ENCODE data around the gene ETF1. TPM values are rescaled to one million over a fixed set of nuclear protein-coding genes. Genes with fewer than 3 reads are reported as not detected.

Gene ETF1
- total RNA-seq, 1 experiment from 2014 or later: 179 TPM

DNA sequence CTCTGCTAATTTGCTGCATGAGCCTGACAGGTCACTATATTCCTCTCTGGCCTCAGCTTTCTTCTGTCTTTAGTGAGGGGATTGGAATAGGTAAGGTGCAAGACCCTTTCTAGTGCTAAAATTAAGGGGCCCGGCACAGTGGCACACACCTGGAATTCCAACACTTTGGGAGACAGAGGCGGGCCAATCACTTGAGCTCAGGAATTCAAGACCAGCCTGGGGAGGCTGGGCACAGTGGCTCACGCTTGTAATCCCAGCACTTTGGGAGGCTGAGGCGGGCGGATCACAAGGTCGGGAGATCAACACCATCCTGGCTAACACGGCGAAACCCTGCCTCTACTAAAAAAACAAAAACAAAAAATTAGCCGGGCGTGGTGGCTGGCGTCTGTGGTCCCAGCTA is 40.5 kb downstream of the ETF1 start:
- no peaks in the 10 kb centered on the region; the same call in 1 of the 2 replicates for H3K36me3 ChIP-seq (ENCODE audit: control insufficient read depth, insufficient read depth, low read length)
- Mint-ChIP-seq H3K9me3 (ENCODE audit: unreplicated experiment) (no peaks in the 10 kb centered on the region), H3K27ac (ENCODE audit: unreplicated experiment) (no peak overlapping the region), H3K4me3 (ENCODE audit: unreplicated experiment) (no peak overlapping the region), H3K36me3 (ENCODE audit: insufficient read depth, unreplicated experiment) (peaks cover 34% of the 10 kb centered on the region), H3K27me3 (ENCODE audit: insufficient read depth, unreplicated experiment) (no peaks in the 10 kb centered on the region), H3K4me1 (ENCODE audit: low read depth, unreplicated experiment) (peaks cover 5% of the 10 kb centered on the region)
- no peaks in the 10 kb centered on the region for H3K9me3 ChIP-seq
- no peaks in the 10 kb centered on the region for H3K4me1 ChIP-seq
- BruUV-seq (replicated peaks): no TSS peak
- CTCF ChIA-PET: interaction anchor here (0.8 to 3.5 kb wide), 5 partner anchors 10 to 52 kb away, joined by 4 to 43 read pairs (median 6); partner anchors contain the start of gene EGR1
- POLR2A ChIA-PET: interaction anchor here (1.5 kb wide), 1 partner anchor 36 kb away, joined by 3 read pairs; no protein-coding TSS in a partner anchor
- TF ChIP-seq, protein P1, sequence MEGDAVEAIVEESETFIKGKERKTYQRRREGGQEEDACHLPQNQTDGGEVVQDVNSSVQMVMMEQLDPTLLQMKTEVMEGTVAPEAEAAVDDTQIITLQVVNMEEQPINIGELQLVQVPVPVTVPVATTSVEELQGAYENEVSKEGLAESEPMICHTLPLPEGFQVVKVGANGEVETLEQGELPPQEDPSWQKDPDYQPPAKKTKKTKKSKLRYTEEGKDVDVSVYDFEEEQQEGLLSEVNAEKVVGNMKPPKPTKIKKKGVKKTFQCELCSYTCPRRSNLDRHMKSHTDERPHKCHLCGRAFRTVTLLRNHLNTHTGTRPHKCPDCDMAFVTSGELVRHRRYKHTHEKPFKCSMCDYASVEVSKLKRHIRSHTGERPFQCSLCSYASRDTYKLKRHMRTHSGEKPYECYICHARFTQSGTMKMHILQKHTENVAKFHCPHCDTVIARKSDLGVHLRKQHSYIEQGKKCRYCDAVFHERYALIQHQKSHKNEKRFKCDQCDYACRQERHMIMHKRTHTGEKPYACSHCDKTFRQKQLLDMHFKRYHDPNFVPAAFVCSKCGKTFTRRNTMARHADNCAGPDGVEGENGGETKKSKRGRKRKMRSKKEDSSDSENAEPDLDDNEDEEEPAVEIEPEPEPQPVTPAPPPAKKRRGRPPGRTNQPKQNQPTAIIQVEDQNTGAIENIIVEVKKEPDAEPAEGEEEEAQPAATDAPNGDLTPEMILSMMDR (IDR thresholded peaks at IDR 0.05; ENCODE audit: insufficient read depth in 1 of 2, low read depth in 1 of 2, low read length in 1 of 2, severe bottlenecking in 1 of 2, unreplicated experiment in 1 of 2): no peak
- H3K27me3 ChIP-seq (replicated peaks; ENCODE audit: control insufficient read depth, insufficient read depth, low read length): no peaks in the 10 kb centered on the region
- no peak for DNase-seq
- intact Hi-C loops (cut with micrococcal nuclease; ENCODE audit: unreplicated experiment): no loop called here
- no peak overlapping the region for H3K4me3 ChIP-seq (ENCODE audit: low read depth, low read length)

DNA sequence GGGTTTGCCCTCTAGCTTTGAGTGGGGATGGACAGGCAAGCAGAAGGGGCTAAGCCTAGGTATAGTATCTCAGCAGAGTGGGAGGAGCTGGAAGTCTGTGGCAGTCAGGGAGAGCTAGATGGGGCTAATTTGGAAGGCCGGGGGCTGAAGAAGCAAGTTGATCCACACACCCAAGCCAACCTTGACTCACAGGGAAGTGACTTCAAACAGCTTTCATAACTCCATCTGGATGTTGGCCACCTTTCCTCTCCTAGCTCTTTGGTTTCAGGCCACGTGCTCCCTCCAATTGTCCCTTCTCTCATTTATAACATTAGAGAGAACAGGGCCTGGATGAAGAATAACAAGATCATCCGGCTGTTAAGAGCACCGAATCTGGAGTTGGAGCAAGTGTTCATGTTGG is 40.9 kb downstream of the ETF1 start:
- Mint-ChIP-seq H3K4me1 (ENCODE audit: low read depth, unreplicated experiment) (peaks cover 5% of the 10 kb centered on the region), H3K36me3 (ENCODE audit: insufficient read depth, unreplicated experiment) (peaks cover 30% of the 10 kb centered on the region), H3K27ac (ENCODE audit: unreplicated experiment) (no peak overlapping the region), H3K4me3 (ENCODE audit: unreplicated experiment) (no peak overlapping the region), H3K27me3 (ENCODE audit: insufficient read depth, unreplicated experiment) (no peaks in the 10 kb centered on the region), H3K9me3 (ENCODE audit: unreplicated experiment) (no peaks in the 10 kb centered on the region)
- CTCF ChIA-PET: interaction anchor here (0.5 to 2.5 kb wide), 4 partner anchors 9 to 118 kb away, joined by 4 to 43 read pairs (median 7); no protein-coding TSS in a partner anchor
- intact Hi-C loops (cut with micrococcal nuclease; ENCODE audit: unreplicated experiment): no loop called here
- POLR2A ChIA-PET: interaction anchor here (1.5 kb wide), 1 partner anchor 35 kb away, joined by 3 read pairs; no protein-coding TSS in a partner anchor
- no TSS peak for BruUV-seq (replicated peaks)
- no peaks in the 10 kb centered on the region for H3K4me1 ChIP-seq
- no peaks in the 10 kb centered on the region; the same call in 1 of the 2 replicates for H3K36me3 ChIP-seq (ENCODE audit: control insufficient read depth, insufficient read depth, low read length)
- DNase-seq: no peak
- H3K4me3 ChIP-seq (ENCODE audit: low read depth, low read length): no peak overlapping the region
- no peaks in the 10 kb centered on the region for H3K27me3 ChIP-seq (replicated peaks; ENCODE audit: control insufficient read depth, insufficient read depth, low read length)
- no peaks in the 10 kb centered on the region for H3K9me3 ChIP-seq
- TF ChIP-seq, protein P1 (IDR thresholded peaks at IDR 0.05; ENCODE audit: insufficient read depth in 1 of 2, low read depth in 1 of 2, low read length in 1 of 2, severe bottlenecking in 1 of 2, unreplicated experiment in 1 of 2): no peak

DNA sequence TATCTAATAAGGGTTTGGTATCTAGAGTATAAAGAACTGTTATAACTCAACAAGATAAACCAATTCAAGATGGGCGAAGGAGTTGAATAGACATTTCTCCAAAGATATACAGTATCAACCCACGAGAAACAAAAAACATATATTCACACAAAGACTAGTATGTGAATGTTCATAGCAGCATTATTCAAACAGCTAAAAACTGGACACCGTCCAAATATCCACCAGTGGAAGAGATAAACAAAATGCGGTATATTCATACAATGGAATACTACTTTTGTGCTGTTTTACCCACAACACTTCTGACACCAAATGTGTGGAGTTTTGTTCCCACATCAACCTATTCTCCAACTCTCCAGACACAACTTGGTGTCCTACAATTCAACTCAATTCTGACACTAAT is 44.7 kb downstream of the ETF1 start:
- Mint-ChIP-seq H3K9me3 (ENCODE audit: unreplicated experiment) (no peaks in the 10 kb centered on the region), H3K27me3 (ENCODE audit: insufficient read depth, unreplicated experiment) (no peaks in the 10 kb centered on the region), H3K36me3 (ENCODE audit: insufficient read depth, unreplicated experiment) (peaks cover 15% of the 10 kb centered on the region), H3K4me1 (ENCODE audit: low read depth, unreplicated experiment) (peaks cover 5% of the 10 kb centered on the region), H3K27ac (ENCODE audit: unreplicated experiment) (no peak overlapping the region), H3K4me3 (ENCODE audit: unreplicated experiment) (no peak overlapping the region)
- ChIA-PET POLR2A (no interaction called here), CTCF (no interaction called here)
- H3K4me1 ChIP-seq: peaks cover 5% of the 10 kb centered on the region
- BruUV-seq (replicated peaks): no TSS peak
- TF ChIP-seq, protein P1 (IDR thresholded peaks at IDR 0.05; ENCODE audit: insufficient read depth in 1 of 2, low read depth in 1 of 2, low read length in 1 of 2, severe bottlenecking in 1 of 2, unreplicated experiment in 1 of 2): no peak
- no peaks in the 10 kb centered on the region for H3K27me3 ChIP-seq (replicated peaks; ENCODE audit: control insufficient read depth, insufficient read depth, low read length)
- no peaks in the 10 kb centered on the region; the same call in 1 of the 2 replicates for H3K36me3 ChIP-seq (ENCODE audit: control insufficient read depth, insufficient read depth, low read length)
- intact Hi-C loops (cut with micrococcal nuclease; ENCODE audit: unreplicated experiment): no loop called here
- H3K4me3 ChIP-seq (ENCODE audit: low read depth, low read length): no peak overlapping the region
- DNase-seq: no peak
- H3K9me3 ChIP-seq: no peaks in the 10 kb centered on the region

Data from Caco-2 (cell line).